Occipital lobe (tissue), 2 donors: ENCODE measurements around the gene OGFOD3. TPM values are rescaled to one million over a fixed set of nuclear protein-coding genes. Genes with fewer than 3 reads are reported as not detected.
"Not testable (repeated sequence)": the region's sequence is repeated elsewhere in the genome, so short reads cannot be mapped to it uniquely, and the experiment has no call there.

ENCODE experiments used
- DNase-seq: peaks from one replicate; lab custom pipeline; 2025; lab: John Stamatoyannopoulos, UW
- total RNA-seq: library from RNA; depleted of rRNA; stranded (reverse); fragments of >200 nt; gene quantifications from one replicate; pipeline ENCODE4 v1.2.3, GENCODE V29; 2014

Gene OGFOD3
- total RNA-seq, 1 donor from 2014 or later = 9.4 TPM

GRCh38 chr17:82374626-82375331 is 43.6 kb downstream of the OGFOD3 start:
- no peak for DNase-seq

DNA sequence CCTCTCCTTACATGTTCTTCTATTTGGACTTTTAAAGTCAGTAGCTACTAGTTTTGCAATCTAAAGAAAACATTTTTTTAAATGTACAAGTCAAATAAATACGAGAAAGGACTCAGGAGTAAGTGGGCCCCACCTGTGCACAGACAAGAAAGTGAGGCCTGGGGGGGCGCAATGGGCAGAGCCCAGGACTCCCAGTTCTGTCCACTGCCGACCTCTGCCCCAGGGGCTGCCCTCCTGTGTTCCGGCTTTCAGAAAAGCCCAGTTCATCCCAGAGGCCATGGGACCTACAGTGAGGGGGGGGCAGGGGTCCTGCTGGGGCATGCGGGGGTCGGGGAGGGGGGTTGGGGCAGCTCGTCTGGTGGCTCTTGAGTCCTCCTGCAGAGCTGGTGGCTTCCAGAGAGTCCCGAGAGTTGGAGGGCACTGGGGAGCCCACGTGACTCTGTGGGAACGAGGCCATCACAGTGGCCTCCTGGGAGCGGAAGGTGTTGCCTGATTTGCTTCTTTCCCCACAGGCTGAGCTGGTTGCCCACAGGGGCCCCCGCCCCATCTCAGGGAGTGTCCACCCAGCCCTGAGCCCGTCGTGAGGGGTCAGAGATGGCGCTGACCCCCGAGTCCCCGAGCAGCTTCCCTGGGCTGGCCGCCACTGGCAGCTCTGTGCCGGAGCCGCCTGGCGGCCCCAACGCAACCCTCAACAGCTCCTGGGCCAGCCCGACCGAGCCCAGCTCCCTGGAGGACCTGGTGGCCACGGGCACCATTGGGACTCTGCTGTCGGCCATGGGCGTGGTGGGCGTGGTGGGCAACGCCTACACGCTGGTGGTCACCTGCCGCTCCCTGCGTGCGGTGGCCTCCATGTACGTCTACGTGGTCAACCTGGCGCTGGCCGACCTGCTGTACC is 44.4 kb downstream of the OGFOD3 start:
- no peak for DNase-seq

DNA sequence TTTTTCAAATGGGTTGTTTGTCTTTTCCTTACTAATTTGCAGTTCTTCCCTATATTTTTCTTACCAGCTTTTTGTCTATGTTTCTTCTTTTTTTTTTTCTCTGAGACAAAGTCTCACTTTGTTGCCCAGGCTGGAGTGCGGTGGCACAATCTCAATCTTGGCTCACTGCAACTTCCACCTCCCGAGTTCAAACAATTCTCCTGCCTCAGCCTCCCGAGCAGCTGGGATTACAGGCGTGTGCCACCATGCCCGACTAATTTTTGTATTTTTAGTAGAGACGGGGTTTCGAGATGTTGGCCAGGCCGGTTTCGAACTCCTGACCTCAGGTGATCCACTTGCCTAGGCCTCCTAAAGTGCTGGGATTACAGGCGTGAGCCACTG is 45.3 kb downstream of the OGFOD3 start:
- DNase-seq = not testable (repeated sequence)

DNA sequence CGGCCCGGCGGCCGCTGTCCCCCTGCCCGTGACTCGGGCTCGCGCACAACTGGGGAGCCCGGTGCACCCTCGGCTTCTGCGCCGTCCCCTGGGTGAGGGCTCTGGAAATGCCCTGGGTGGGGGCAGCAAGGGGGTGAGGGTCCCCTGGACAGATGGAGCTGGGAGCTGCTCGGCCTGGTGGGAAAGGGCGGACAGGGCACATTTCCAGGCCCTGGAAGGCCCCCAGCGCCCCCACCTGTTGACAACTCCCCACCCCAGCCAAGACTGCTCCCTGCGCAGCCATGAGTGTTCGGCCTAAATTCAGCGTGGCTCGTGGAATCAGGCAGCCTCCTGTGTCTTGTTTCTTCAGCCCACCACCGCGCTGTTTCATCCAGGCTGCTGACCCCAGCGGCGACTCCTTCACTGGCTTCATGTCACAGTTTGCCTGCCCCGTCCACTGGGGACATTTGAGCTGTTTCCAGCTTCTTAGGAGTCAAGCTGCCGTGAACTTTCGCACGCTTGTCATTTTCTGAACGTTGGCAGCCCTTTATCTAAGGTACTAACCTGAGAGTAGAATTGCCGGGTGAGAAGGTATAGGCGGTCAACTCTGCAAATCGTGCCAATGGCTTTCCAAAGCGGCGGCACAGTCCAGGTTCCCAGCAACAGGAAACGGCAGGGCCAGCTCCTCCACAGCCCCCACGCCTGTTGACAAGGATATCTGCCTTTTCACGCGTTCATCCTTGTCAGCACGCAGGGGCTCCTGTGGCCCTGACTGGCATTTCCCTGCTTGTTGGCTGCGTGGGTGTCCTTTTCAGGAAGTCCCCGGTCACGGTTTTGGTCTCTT is 45.9 kb downstream of the OGFOD3 start:
- no peak for DNase-seq

GRCh38 chr17:82371333-82372248 is 46.8 kb downstream of the OGFOD3 start, which contains the start of gene UTS2R:
Gene UTS2R (plus strand): TSS chr17:82371765. CDS start chr17:82374325, 2,560 bp downstream.
- no peak for DNase-seq

DNA sequence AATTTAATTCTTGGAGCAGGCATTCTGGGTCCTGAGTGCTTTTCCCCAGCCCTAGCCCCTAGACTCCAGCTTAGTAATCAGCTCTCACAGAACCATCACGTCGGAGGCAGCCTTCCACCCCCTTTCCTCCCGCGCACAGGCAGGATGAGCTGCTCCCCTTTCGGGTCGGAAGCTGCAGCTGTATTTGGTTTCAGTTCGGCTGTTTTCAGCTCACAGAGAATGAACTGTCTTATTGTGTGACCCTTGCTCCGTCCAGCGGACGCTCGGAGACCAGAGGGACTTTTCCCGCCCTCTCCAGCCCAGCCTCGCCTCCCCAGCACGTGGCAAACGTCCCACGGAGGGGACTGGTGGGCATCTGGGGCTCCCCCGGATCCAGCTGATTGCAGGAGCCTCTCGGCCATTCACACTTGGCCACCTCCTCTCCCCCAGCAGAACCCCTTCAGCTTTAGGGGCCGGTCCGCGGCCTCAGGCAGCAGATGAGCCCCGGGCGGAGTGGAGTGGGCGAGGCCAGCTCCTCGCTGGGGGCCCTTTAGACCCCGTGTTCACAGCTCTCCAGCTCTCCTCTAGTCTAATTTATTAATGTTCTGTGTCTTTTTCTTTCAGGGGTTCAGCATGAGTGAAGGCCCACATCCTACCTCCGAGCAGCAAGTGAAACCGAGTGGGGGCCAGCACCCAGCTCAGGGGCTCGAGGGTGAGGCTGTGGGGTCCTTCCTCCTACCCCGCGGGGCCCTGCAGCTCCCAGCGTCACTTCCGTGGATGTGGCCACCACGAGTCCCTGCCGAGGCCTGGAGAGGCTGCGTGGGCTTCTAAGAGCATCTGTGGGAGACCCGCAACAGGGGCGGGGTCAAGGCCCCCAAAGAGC is 47.7 kb downstream of the OGFOD3 start:
- no peak for DNase-seq

DNA sequence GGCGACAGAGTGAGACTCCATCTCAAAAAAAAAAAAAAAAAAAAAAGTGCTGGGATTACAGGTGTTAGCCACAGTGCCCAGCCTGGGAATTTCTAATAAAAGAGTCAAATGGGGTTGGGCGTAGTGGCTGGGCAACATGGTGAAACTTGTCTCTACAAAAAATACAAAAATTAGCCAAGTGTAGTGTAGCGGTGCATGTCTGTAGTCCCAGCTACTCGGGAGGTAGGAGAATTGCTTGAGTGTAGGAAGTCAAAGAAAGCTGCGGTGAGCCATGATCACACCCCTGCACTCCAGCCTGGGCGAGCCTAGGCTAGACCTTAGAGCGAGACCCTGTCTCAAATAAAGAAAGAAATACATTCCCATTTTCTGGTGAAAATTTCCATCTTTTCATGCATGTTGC is 49.2 kb downstream of the OGFOD3 start:
- DNase-seq = no peak

DNA sequence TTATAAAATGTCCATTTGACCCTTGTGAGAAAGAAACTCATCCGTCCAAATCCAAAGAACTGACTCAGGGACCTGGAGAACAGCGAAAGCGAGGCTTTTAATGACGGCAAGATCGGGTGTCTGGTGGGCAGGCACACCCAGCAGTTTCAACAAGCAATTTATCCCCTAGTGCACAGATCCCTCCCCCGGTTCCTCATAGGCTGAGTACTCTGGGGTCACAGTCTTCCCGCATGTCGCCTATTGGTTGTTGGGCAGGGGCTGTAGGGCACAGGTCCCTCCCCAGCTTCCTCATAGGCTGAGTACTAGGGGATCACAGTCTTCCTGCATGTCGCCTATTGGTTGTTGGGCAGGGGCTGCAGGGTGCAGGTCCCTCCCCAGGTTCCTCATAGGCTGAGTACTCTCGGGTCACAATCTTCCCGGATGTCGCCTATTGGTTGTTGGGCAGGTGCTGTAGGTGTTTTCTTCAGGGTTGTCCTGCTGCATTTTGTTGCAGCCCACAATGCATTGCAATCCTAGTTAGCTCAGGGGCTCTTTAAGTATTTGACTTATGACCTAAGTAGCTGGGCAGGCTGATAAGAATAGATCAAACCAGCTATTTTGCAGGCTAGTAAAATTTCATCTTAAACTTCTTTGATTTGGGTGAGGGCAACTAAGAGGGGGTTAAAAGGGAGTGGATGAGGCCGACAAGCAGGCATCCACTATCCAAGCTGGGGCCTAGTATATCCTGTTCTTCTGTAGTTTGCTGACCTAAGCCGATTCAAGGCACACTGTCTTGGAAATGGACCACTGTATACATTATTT is 50.5 kb downstream of the OGFOD3 start:
- no peak for DNase-seq

- DNase-seq = no peak
Measured at GRCh38 chr17:82366749-82367148, 51.6 kb downstream of the OGFOD3 start.

DNA sequence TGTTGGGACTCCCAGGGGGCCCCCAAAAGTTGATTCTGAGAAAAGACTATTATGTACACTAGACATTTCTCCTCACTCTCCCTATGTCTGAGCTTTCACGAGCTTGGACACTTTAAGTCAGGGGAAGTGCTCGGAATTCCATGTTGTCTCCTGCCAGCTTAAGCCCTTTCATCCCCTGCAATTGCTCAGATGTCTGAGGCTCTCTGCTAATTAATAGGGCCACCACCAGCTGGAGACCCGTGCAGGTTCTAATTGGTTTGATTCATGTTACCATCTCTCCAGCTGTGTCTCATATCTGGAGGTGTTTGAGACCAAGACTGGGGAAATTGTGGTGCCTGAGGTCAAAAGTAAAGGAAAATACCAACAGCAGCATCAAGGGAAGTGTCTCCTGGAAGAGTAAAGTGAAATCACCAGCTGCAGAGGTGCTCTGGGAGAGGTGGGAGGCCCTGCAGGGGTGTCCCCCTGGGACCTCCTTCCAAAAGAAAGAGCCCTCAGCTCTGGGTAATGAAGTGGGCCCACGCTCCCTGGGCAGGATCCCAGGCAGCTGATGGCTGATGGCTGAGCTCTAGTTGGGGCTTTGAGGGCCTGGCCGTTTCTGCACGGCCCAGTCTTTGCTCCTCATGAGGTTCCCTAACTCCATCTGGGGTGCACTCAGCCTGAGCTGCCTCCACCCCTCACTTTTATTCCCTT is 52.6 kb downstream of the OGFOD3 start:
- no peak for DNase-seq

DNA sequence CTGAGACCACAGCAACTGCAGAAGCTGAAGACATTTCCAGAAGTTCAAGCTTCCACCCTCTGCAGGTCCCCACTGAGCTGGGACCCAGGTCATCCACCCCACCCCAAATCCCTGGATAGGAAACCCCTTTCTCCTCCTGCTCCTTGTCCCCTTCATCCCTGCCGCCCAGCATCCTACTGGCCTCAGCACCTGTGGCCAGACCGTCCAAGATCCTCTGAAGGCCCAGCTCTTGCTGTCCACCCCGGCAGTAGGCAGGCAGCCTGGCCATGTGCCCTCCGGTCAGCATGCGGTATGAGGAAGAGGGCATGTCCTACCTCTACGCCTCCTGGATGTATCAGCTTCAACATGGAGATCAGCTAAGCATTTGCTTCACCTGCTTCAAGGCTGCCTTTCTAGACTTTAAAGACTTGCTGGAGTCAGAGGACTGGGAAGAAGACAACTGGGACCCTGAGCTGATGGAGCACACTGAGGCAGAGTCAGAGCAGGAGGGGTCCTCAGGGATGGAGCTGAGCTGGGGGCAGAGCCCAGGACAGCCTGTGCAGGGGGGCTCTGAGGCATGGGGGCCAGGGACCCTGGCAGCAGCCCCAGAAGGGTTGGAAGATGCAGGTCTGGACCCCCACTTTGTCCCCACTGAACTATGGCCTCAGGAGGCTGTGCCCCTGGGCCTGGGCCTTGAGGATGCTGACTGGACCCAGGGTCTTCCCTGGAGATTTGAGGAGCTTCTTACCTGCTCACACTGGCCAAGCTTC is 56.3 kb downstream of the OGFOD3 start:
- DNase-seq = no peak

DNA sequence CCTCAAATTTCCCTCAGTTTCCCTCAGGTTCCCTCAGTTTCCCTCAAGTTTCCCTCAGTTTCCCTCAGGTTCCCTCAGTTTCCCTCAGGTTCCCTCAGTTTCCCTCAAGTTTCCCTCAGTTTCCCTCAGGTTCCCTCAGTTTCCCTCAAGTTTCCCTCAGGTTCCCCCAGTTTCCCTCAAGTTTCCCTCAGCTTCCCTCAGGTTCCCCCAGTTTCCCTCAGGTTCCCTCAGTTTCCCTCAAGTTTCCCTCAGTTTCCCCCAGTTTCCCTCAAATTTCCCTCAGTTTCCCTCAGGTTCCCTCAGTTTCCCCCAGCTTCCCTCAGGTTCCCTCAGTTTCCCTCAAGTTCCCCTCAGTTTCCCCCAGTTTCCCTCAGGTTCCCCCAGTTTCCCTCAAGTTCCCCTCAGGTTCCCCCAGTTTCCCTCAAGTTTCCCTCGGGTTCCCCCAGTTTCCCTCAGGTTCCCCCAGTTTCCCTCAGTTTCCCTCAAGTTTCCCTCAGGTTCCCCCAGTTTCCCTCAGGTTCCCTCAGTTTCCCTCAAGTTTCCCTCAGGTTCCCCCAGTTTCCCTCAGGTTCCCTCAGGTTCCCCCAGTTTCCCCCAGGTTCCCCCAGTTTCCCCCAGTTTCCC is 58.8 kb downstream of the OGFOD3 start:
- not testable (repeated sequence) for DNase-seq

GRCh38 chr17:82358465-82359350 is 59.7 kb downstream of the OGFOD3 start, which contains the start of gene TEX19:
Gene TEX19 (plus strand): TSS chr17:82359247. CDS start chr17:82362151, 2,904 bp downstream.
- no peak for DNase-seq

DNA sequence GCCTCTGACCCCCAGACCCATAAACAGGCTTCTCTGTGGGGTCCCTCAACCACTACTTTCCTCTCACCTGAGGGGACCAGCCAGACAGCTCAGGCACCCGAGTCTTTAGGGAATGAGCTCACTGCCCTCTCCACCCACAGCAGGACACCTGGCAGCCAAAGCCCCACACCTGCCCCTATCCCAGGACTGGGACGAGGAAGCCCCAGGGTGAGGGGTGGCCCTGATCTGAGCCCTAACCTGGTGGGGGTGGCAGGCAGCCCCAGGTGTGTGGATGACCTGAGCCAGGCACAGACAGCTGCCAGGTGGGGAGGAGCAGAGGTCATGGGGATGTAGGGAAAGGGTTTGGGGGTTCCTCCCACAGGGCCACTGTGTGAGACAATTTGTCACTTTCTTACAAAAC is 61.0 kb downstream of the OGFOD3 start:
- no peak for DNase-seq

GRCh38 chr17:82356845-82357355 is 61.5 kb downstream of the OGFOD3 start:
- no peak for DNase-seq
